BJ (cell line): Measurements from ENCODE around the gene TSC22D1. TPM values are rescaled to one million over a fixed set of nuclear protein-coding genes. Genes with fewer than 3 reads are reported as not detected.

ENCODE experiments used
- CTCF ChIA-PET: fragments of 350-600 bp; formaldehyde crosslinking; extraction: SDS; loops from one replicate; lab custom pipeline; 2021; ENCODE audit warnings: antibody characterized with exemption, inconsistent platforms; lab: Yijun Ruan, JAX
- POLR2A ChIA-PET: fragments of 300-600 bp; sonication (Branson Sonifier 250); formaldehyde crosslinking; extraction: SDS; loops from one replicate; lab custom pipeline; 2021; ENCODE audit warnings: antibody characterized with exemption; lab: Charles Lee
- DNase-seq: peaks from one replicate; pipeline ENCODE4 v3.0.0-alpha.2; 2011; ENCODE audit warnings: low read depth
- H3K27me3 ChIP-seq: 2 replicates; pipeline ENCODE4 v1.6.0; 2011; ENCODE audit warnings: low read length; ENCODE audit not compliant: control insufficient read depth, insufficient read depth
- H3K36me3 ChIP-seq: 2 replicates; pipeline ENCODE4 v1.5.1; 2011; ENCODE audit warnings: low read length; ENCODE audit not compliant: control insufficient read depth, insufficient read depth
- H3K4me3 ChIP-seq: 2 replicates; pipeline ENCODE4 v1.5.1; 2011; ENCODE audit warnings: low read depth, mild to moderate bottlenecking, control low read depth, low read length
- polyA plus RNA-seq: library from polyadenylated mRNA; depleted of rRNA; stranded (reverse); fragments of >200 nt; gene quantifications from 2 replicates; pipeline ENCODE4 v1.2.3, GENCODE V29; 2011
- TF ChIP-seq, protein P1 (sequence below): IDR thresholded peaks from 2 replicates; pipeline ENCODE4 v1.5.1; 2011; ENCODE audit warnings: low read depth, mild to moderate bottlenecking, control low read depth, inconsistent platforms, low read length, moderate library complexity; ENCODE audit not compliant: insufficient read depth

TSC22D1 gene
- polyA plus RNA-seq, 1 experiment = 33.5 TPM

DNA sequence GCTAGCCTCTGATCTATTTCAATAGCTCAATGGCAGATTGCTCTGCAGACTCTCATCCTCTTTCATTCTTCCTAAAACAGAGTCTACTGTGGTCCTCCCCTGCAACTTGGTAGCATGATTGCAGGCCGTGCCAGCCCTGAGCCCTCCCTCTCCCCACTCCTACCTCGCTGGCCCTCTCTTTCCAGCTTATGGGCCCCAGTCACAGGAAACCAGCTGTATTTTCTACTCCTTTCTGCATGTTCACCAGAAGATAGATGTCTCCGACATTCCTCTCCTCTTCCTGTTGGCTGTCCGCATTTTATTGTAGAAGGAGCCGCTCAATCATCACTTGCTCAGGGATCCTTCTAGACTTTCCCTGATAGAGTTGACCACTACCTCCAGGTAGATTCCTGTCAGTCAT, 152.3 kb downstream of the TSC22D1 start:
- Histone ChIP-seq H3K27me3 (peaks cover 14% of the 10 kb centered on the region), H3K4me3 (no peak overlapping the region), H3K36me3 (no peaks in the 10 kb centered on the region)
- DNase-seq = no peak
- CTCF ChIA-PET = interaction anchor here (0.6 to 1.1 kb wide), 2 partner anchors 11 to 618 kb away, joined by 3 to 6 read pairs; no protein-coding TSS in a partner anchor
- TF ChIP-seq, protein P1, sequence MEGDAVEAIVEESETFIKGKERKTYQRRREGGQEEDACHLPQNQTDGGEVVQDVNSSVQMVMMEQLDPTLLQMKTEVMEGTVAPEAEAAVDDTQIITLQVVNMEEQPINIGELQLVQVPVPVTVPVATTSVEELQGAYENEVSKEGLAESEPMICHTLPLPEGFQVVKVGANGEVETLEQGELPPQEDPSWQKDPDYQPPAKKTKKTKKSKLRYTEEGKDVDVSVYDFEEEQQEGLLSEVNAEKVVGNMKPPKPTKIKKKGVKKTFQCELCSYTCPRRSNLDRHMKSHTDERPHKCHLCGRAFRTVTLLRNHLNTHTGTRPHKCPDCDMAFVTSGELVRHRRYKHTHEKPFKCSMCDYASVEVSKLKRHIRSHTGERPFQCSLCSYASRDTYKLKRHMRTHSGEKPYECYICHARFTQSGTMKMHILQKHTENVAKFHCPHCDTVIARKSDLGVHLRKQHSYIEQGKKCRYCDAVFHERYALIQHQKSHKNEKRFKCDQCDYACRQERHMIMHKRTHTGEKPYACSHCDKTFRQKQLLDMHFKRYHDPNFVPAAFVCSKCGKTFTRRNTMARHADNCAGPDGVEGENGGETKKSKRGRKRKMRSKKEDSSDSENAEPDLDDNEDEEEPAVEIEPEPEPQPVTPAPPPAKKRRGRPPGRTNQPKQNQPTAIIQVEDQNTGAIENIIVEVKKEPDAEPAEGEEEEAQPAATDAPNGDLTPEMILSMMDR = no peak
- POLR2A ChIA-PET = no interaction called here

DNA sequence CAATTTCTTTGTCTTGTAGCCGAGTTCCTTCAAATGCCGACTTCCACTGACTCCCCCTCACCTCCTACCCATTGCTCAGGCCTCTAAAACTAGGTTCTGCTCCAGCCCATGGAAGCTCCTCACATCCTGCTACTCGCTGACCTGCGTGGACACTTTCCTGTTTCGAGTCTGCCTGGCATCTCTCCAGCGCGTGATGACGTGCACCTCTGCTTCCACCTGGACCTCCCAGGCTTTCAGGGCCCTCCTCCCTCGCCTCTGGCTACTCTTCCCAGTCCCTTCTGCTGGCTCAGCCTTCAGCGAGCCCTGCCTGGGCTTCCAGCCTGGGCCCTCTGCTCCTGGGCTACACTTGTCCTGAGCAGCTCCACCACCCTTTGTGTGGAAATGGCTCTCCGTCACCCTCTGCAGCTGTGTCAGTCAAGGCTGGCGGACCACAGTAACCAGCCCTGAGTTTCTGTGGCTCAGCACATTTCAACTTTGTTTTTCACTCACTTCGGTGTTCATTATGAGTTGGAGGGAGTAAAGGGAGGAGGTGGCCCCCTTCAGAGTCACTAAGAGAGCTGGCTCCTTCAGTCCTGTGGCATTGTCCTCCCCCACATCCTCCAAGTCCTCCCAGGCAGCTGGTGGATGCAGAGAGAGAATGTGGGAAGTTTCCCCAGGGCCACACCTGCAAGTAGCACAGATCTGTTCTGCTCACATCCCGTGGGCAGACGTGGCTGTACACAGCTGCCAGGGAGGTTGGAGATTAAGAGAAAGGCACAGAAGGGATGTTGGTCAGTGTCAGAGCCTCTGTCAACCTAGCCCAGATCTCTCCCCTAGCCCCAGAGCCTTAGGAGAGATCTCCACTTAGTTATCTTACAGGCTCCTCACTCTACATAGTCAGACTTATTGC, 153.1 kb downstream of the TSC22D1 start:
- Histone ChIP-seq H3K36me3 (no peaks in the 10 kb centered on the region), H3K4me3 (no peak overlapping the region), H3K27me3 (peaks cover 14% of the 10 kb centered on the region)
- ChIA-PET POLR2A (no interaction called here), CTCF (interaction anchor here (0.6 kb wide), 2 partner anchors 546 to 617 kb away, joined by 3 to 6 read pairs; no protein-coding TSS in a partner anchor)
- TF ChIP-seq, protein P1 = no peak
- no peak for DNase-seq

DNA sequence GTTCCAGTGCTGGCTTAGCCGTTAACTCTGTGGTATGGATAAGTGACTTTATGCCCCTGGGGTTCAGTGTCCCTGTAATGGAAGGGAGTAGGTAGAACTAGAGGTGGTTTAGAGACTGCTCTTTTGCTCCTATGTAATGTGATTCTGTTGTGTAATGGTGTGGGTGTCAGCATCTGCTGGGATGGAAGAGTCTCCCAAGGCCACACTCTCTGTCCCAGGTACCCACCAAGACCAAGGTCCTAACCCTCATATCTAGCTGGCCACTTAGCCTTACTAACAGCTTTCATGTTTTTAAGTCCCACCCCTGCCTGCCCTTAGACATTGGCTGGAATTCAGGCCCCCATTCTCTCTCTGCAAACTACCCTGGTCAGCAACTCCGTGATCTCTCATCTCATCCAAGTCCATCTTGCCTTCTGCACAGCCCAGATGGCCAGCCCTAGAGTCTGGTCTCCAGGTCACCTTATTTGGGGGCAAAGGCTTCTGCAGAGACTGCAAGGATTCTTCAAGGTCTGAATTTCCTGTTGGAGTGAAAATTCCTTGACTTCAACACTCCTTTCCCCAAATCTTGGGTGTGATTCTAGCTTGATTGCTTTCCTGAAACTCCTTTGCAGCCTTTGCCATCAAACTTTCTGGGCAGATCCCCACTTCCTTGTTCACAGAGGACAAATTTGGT, 154.1 kb downstream of the TSC22D1 start:
- H3K4me3 ChIP-seq = no peak overlapping the region
- H3K27me3 ChIP-seq = peaks cover 14% of the 10 kb centered on the region
- TF ChIP-seq, protein P1 = no peak
- CTCF ChIA-PET = interaction anchor here (0.6 kb wide), 1 partner anchor 545 kb away, joined by 3 read pairs; no protein-coding TSS in a partner anchor
- no peaks in the 10 kb centered on the region for H3K36me3 ChIP-seq
- POLR2A ChIA-PET = no interaction called here
- DNase-seq = no peak

DNA sequence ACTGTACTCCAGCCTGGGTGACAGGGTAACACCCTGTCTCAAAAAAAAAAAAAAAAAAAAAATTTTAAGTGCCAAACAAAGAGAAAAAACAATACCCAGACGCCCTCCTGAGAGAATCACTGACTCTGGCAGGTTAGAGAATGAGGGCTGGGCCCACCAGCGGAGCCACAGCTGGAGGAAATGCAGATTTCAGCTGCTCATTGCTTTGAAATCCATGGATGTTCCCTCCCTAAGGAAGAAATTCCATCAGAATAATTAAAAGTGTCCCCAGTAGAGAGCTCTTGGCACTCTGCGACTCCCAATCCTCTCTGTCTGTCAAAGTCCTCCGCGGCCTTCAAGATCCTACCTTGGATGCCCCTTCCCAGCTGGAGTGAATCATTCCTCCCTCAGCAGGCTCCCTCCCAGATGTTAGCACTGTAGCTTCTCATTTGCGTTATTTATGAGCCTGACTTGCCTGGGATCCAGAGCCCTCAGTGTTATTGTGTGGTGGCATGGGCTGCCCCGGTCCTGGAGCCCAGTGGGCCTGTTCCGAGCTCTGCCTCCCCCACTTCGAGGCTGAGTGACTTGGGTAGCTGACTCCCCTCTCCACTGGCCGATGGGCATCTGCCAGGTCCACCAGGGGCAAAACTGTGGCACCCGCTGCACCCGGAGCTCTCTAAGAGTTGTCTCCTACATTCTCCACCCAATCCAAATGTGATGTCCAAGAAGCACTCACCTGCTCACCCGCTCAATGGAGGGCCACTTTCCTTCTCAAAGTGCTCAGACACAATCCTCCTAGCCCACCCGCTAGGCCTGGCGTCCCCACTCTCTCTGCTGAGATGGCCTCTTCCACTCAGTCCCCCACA, 155.5 kb downstream of the TSC22D1 start:
- POLR2A ChIA-PET = no interaction called here
- H3K36me3 ChIP-seq = no peaks in the 10 kb centered on the region
- TF ChIP-seq, protein P1 = no peak
- H3K27me3 ChIP-seq = peaks cover 14% of the 10 kb centered on the region
- no peak for DNase-seq
- CTCF ChIA-PET = interaction anchor here (1.2 to 1.4 kb wide), 2 partner anchors 11 to 25 kb away, joined by 3 to 4 read pairs; no protein-coding TSS in a partner anchor
- H3K4me3 ChIP-seq = no peak overlapping the region
